Measurements from ENCODE around the gene CORO2A.

Gene CORO2A

DNA sequence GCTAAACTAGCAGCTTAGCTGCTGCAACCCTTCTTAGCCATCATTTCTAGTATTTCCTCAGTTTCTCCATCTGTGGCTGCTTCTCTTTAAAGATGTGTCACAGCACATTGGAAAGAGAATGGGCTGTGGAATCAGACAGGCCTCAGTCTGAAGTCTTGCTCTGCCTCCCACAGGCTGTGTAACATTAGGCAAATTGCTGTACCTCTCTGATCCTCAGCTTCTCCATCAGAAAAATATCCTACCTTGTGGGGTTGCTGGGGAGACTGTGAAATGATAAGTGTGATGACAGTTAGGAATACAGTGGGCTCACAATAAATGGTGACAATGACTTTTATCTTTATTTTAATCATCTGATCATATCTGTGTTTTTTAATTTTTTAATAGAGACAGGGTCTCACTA, 55.9 kb downstream of the CORO2A start:
- Histone ChIP-seq H3K79me2 (ENCODE audit: insufficient read depth, low read length) (no peaks in the 10 kb centered on the region), H3K4me3 (ENCODE audit: low read depth in 1 of 2, low read length in 2 of 2) (no peak overlapping the region), H3K9ac (ENCODE audit: low read depth, low read length) (no peak overlapping the region), H4K20me1 (ENCODE audit: insufficient read depth, low read length) (no peaks in the 10 kb centered on the region), H3K27me3 (ENCODE audit: insufficient read depth, low read length, poor library complexity) (no peaks in the 10 kb centered on the region), H3K9me3 (ENCODE audit: insufficient read depth, low read length, severe bottlenecking) (no peaks in the 10 kb centered on the region), H3K36me3 (ENCODE audit: insufficient read depth, low read length) (no peaks in the 10 kb centered on the region), H3K27ac (ENCODE audit: low read length) (no peak overlapping the region), H2AFZ (ENCODE audit: low read depth, low read length) (no peak overlapping the region), H3K4me2 (ENCODE audit: insufficient read depth, low read length) (no peak overlapping the region), H3K4me1 (ENCODE audit: insufficient read depth, low read length) (no peaks in the 10 kb centered on the region)
- ATAC-seq (ENCODE audit: insufficient read depth, low read depth) (no peak), DNase-seq (no peak)
- TF ChIP-seq, protein P1, sequence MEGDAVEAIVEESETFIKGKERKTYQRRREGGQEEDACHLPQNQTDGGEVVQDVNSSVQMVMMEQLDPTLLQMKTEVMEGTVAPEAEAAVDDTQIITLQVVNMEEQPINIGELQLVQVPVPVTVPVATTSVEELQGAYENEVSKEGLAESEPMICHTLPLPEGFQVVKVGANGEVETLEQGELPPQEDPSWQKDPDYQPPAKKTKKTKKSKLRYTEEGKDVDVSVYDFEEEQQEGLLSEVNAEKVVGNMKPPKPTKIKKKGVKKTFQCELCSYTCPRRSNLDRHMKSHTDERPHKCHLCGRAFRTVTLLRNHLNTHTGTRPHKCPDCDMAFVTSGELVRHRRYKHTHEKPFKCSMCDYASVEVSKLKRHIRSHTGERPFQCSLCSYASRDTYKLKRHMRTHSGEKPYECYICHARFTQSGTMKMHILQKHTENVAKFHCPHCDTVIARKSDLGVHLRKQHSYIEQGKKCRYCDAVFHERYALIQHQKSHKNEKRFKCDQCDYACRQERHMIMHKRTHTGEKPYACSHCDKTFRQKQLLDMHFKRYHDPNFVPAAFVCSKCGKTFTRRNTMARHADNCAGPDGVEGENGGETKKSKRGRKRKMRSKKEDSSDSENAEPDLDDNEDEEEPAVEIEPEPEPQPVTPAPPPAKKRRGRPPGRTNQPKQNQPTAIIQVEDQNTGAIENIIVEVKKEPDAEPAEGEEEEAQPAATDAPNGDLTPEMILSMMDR (IDR thresholded peaks at IDR 0.05; ENCODE audit: borderline replicate concordance, extremely low read depth, low read length, poor library complexity, severe bottlenecking), result no peak

DNA sequence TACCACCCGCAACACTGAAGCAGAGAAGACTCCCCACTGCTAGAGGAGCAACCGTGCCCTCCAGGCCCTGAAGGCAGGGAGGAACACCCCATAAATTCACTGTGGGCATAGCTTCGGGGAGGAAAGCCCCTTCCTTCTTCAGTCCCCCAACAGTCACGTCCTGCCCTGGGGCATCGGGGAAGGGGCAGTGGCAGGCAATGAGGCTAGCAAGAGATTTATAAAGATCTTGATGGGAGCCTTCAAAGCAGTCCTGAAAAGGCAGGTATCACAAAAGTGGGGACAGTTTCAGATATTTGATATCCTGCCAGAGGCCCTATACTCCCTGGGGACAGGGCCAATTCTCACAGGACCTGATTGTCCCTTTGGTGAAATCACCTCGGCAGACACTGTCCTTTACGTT, 56.5 kb downstream of the CORO2A start:
- Histone ChIP-seq H3K4me2 (ENCODE audit: insufficient read depth, low read length) (no peak overlapping the region), H2AFZ (ENCODE audit: low read depth, low read length) (no peak overlapping the region), H3K4me3 (ENCODE audit: low read depth in 1 of 2, low read length in 2 of 2) (no peak overlapping the region), H4K20me1 (ENCODE audit: insufficient read depth, low read length) (no peaks in the 10 kb centered on the region), H3K4me1 (ENCODE audit: insufficient read depth, low read length) (no peaks in the 10 kb centered on the region), H3K9me3 (ENCODE audit: insufficient read depth, low read length, severe bottlenecking) (no peaks in the 10 kb centered on the region), H3K79me2 (ENCODE audit: insufficient read depth, low read length) (no peaks in the 10 kb centered on the region), H3K27me3 (ENCODE audit: insufficient read depth, low read length, poor library complexity) (no peaks in the 10 kb centered on the region), H3K9ac (ENCODE audit: low read depth, low read length) (no peak overlapping the region), H3K27ac (ENCODE audit: low read length) (no peak overlapping the region), H3K36me3 (ENCODE audit: insufficient read depth, low read length) (no peaks in the 10 kb centered on the region)
- no peak for ATAC-seq (ENCODE audit: insufficient read depth, low read depth)
- TF ChIP-seq, protein P1 (IDR thresholded peaks at IDR 0.05; ENCODE audit: borderline replicate concordance, extremely low read depth, low read length, poor library complexity, severe bottlenecking), result no peak
- no peak for TF ChIP-seq EZH2 (IDR thresholded peaks at IDR 0.05; ENCODE audit: borderline replicate concordance, low read depth, low read length, severe bottlenecking)
- DNase-seq, result no peak

DNA sequence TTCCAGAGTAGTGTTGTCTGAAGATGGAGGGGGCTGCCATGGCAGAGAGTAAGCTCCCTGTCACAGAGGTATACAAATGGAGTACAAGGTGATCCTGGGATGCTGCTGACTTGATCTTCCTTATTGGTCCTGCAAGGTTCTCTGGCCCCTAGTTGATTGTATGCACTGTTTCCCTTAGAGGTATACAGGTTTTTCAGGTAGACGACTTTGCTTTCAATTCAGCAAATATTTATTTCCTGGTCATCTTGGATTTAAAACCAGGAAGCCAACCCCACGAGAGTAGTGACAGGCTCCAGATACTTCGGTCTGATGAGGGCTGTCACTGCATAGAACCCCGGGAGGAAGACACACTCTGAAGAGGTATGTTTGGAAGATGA, 56.9 kb downstream of the CORO2A start:
- Histone ChIP-seq H4K20me1 (ENCODE audit: insufficient read depth, low read length) (no peaks in the 10 kb centered on the region), H3K27me3 (ENCODE audit: insufficient read depth, low read length, poor library complexity) (no peaks in the 10 kb centered on the region), H3K27ac (ENCODE audit: low read length) (no peak overlapping the region), H3K36me3 (ENCODE audit: insufficient read depth, low read length) (no peaks in the 10 kb centered on the region), H3K79me2 (ENCODE audit: insufficient read depth, low read length) (no peaks in the 10 kb centered on the region), H3K4me2 (ENCODE audit: insufficient read depth, low read length) (no peak overlapping the region), H3K4me1 (ENCODE audit: insufficient read depth, low read length) (no peaks in the 10 kb centered on the region), H2AFZ (ENCODE audit: low read depth, low read length) (no peak overlapping the region), H3K9me3 (ENCODE audit: insufficient read depth, low read length, severe bottlenecking) (no peaks in the 10 kb centered on the region), H3K9ac (ENCODE audit: low read depth, low read length) (no peak overlapping the region), H3K4me3 (ENCODE audit: low read depth in 1 of 2, low read length in 2 of 2) (no peak overlapping the region)
- DNase-seq (no peak), ATAC-seq (ENCODE audit: insufficient read depth, low read depth) (no peak)
- TF ChIP-seq, protein P1 (IDR thresholded peaks at IDR 0.05; ENCODE audit: borderline replicate concordance, extremely low read depth, low read length, poor library complexity, severe bottlenecking), result no peak
- TF ChIP-seq EZH2 (IDR thresholded peaks at IDR 0.05; ENCODE audit: borderline replicate concordance, low read depth, low read length, severe bottlenecking), result no peak
